CD4-positive, alpha-beta T cell (primary cell): Measurements from ENCODE around the gene AKAP12. TPM values are rescaled to one million over a fixed set of nuclear protein-coding genes. Genes with fewer than 3 reads are reported as not detected.

Experiments used
- ATAC-seq: fragments of 200-7000 bp; cut with Tn5 transposase; one replicate; pipeline ENCODE4 v1.10.0; 2022; ENCODE audit warnings: mild to moderate bottlenecking; ENCODE audit not compliant: poor library complexity
- CTCF ChIA-PET: fragments of 350-600 bp; sonication (Branson Sonifier 250); formaldehyde crosslinking; loops from one replicate; lab custom pipeline; 2021; ENCODE audit warnings: antibody characterized with exemption, inconsistent platforms; lab: Charles Lee
- POLR2A ChIA-PET: fragments of 350-600 bp; sonication (Branson Sonifier 250); formaldehyde crosslinking; loops from one replicate; lab custom pipeline; 2021; ENCODE audit warnings: antibody characterized with exemption, inconsistent platforms; lab: Charles Lee
- DNase-seq, 14 experiments: peaks; one replicate each; pipeline ENCODE4 v3.0.0-alpha.2; 2013 to 2020; ENCODE audit warnings: mixed read lengths in 2 of 14
- H3K27ac ChIP-seq, 2 donors: one replicate each; pipeline versions ENCODE4 v1.5.1 to v1.7.0; 2013; ENCODE audit warnings: low read length in 2 of 2, low read depth in 1 of 2, mild to moderate bottlenecking in 1 of 2
- H3K27me3 ChIP-seq, 2 experiments: 1 replicate in 1 of 2; 2 replicates in 1 of 2; pipeline versions ENCODE4 v1.6.1 to v1.7.0; 2013; ENCODE audit warnings: low read length in 2 of 2, control low read depth in 1 of 2, mild to moderate bottlenecking in 1 of 2, moderate library complexity in 1 of 2; ENCODE audit not compliant: insufficient read depth in 2 of 2, control insufficient read depth in 1 of 2
- H3K36me3 ChIP-seq: one replicate; pipeline ENCODE4 v1.6.1; 2013; ENCODE audit warnings: low read length, control low read depth; ENCODE audit not compliant: insufficient read depth
- H3K4me1 ChIP-seq: one replicate; pipeline ENCODE4 v1.6.1; 2013; ENCODE audit warnings: low read length, control low read depth; ENCODE audit not compliant: insufficient read depth
- H3K4me3 ChIP-seq: one replicate; pipeline ENCODE4 v1.5.1; 2013; ENCODE audit warnings: mild to moderate bottlenecking, low read length, moderate library complexity
- H3K9me3 ChIP-seq, 2 experiments: 1 replicate in 1 of 2; 2 replicates in 1 of 2; pipeline versions ENCODE4 v1.6.1 to v1.7.0; 2013; ENCODE audit warnings: low read length in 2 of 2, mild to moderate bottlenecking in 2 of 2, control low read depth in 1 of 2, moderate library complexity in 1 of 2; ENCODE audit not compliant: control insufficient read depth in 1 of 2, insufficient read depth in 1 of 2
- H3K27ac Mint-ChIP-seq: one replicate; pipeline ENCODE4 v1.8.0; 2020; ENCODE audit warnings: mixed read lengths
- H3K27me3 Mint-ChIP-seq: one replicate; pipeline ENCODE4 v1.8.0; 2021; ENCODE audit warnings: mixed read lengths
- H3K36me3 Mint-ChIP-seq: one replicate; pipeline ENCODE4 v1.8.0; 2021; ENCODE audit warnings: low read depth, mixed read lengths
- H3K4me1 Mint-ChIP-seq: one replicate; pipeline ENCODE4 v1.8.0; 2021; ENCODE audit warnings: low read depth, mixed read lengths
- H3K4me3 Mint-ChIP-seq: one replicate; pipeline ENCODE4 v1.8.0; 2020; ENCODE audit warnings: mild to moderate bottlenecking, mixed read lengths
- H3K9me3 Mint-ChIP-seq: one replicate; pipeline ENCODE4 v1.8.0; 2020; ENCODE audit warnings: mixed read lengths
- CTCF ChIP-seq: fragments of 200-600 bp; IDR thresholded peaks from one replicate; pipeline ENCODE4 v1.8.0; 2022; ENCODE audit warnings: antibody characterized with exemption, mild to moderate bottlenecking
- intact Hi-C, 2 experiments: fragments of 100-400 bp; cut with DNase I in 1 of 2; cut with micrococcal nuclease in 1 of 2; formaldehyde crosslinking; loops; one replicate each; pipeline versions ENCODE4 v1.15.1 to v1.9.0; 2023 to 2025; cut with DNase I, micrococcal nuclease
- total RNA-seq, 174 experiments: library from RNA in 2 of 174; stranded (reverse) in 2 of 174; gene quantifications; one replicate each; pipeline ENCODE4 v1.2.3 and lab custom pipeline; 2021 to 2026

The AKAP12 gene
- total RNA-seq, 2 experiments from 2014 or later, result 0.03 to 0.05 TPM

- no peaks in the 10 kb centered on the region for H3K36me3 Mint-ChIP-seq
- POLR2A ChIA-PET, result interaction anchor here (1.4 kb wide), 1 partner anchor 45 kb away, joined by 3 read pairs; no protein-coding TSS in a partner anchor
- no peaks in the 10 kb centered on the region for H3K9me3 ChIP-seq
- H3K27ac ChIP-seq, result no peak overlapping the region
- peaks cover 42% of the 10 kb centered on the region for H3K27me3 Mint-ChIP-seq
- CTCF ChIA-PET, result no interaction called here
- no peak overlapping the region for H3K4me3 ChIP-seq
- no peak overlapping the region for H3K4me3 Mint-ChIP-seq
- H3K27me3 ChIP-seq, result peaks cover 5 to 7% of the 10 kb centered on the region in 2 experiments
- H3K4me1 ChIP-seq, result no peaks in the 10 kb centered on the region
- DNase-seq (no peak), ATAC-seq (no peak)
- H3K9me3 Mint-ChIP-seq, result no peaks in the 10 kb centered on the region
- H3K27ac Mint-ChIP-seq, result no peak overlapping the region
- intact Hi-C loops, result no loop called here
- peaks cover 27% of the 10 kb centered on the region for H3K4me1 Mint-ChIP-seq
- no peak for TF ChIP-seq CTCF
- no peaks in the 10 kb centered on the region for H3K36me3 ChIP-seq
These were observed 51.3 kb downstream of the AKAP12 start for GRCh38 chr6:151290877-151291721.

GRCh38 chr6:151291722-151292059 is 51.9 kb downstream of the AKAP12 start:
- no peak for TF ChIP-seq CTCF
- CTCF ChIA-PET, result no interaction called here
- intact Hi-C loops, result no loop called here

GRCh38 chr6:151292974-151293687 is 53.4 kb downstream of the AKAP12 start:
- ChIA-PET CTCF (no interaction called here), POLR2A (no interaction called here)
- no peak for DNase-seq
- no peak for TF ChIP-seq CTCF
- H3K27me3 ChIP-seq, result peaks cover 5 to 7% of the 10 kb centered on the region in 2 experiments
- Mint-ChIP-seq H3K27ac (no peak overlapping the region), H3K9me3 (no peaks in the 10 kb centered on the region), H3K27me3 (peaks cover 48% of the 10 kb centered on the region), H3K4me1 (peaks cover 21% of the 10 kb centered on the region), H3K4me3 (no peak overlapping the region), H3K36me3 (no peaks in the 10 kb centered on the region)
- no peaks in the 10 kb centered on the region for H3K4me1 ChIP-seq
- no peaks in the 10 kb centered on the region for H3K9me3 ChIP-seq
- H3K27ac ChIP-seq, result no peak overlapping the region
- H3K36me3 ChIP-seq, result no peaks in the 10 kb centered on the region
- no peak overlapping the region for H3K4me3 ChIP-seq
- intact Hi-C loops, result no loop called here
- ATAC-seq, result no peak

More at GRCh38 chr6:151291722-151292059, 51.9 kb downstream of the AKAP12 start:
- POLR2A ChIA-PET, result no interaction called here
- Mint-ChIP-seq H3K9me3 (no peaks in the 10 kb centered on the region), H3K4me1 (peaks cover 21% of the 10 kb centered on the region), H3K4me3 (no peak overlapping the region), H3K36me3 (no peaks in the 10 kb centered on the region), H3K27ac (no peak overlapping the region), H3K27me3 (peaks cover 43% of the 10 kb centered on the region)
- no peak for DNase-seq
- Histone ChIP-seq H3K27me3 (peaks cover 5 to 7% of the 10 kb centered on the region in 2 experiments), H3K27ac (no peak overlapping the region), H3K4me3 (no peak overlapping the region), H3K4me1 (no peaks in the 10 kb centered on the region), H3K36me3 (no peaks in the 10 kb centered on the region), H3K9me3 (no peaks in the 10 kb centered on the region)
- ATAC-seq, result no peak
